ENCODE measurements around the gene PRAMEF9. TPM values are rescaled to one million over a fixed set of nuclear protein-coding genes. Genes with fewer than 3 reads are reported as not detected.
"Not testable (repeated sequence)": the region's sequence is repeated elsewhere in the genome, so short reads cannot be mapped to it uniquely, and the experiment has no call there.

The PRAMEF9 gene
- total and polyA plus RNA-seq, 3 experiments from 2014 or later: not detected

DNA sequence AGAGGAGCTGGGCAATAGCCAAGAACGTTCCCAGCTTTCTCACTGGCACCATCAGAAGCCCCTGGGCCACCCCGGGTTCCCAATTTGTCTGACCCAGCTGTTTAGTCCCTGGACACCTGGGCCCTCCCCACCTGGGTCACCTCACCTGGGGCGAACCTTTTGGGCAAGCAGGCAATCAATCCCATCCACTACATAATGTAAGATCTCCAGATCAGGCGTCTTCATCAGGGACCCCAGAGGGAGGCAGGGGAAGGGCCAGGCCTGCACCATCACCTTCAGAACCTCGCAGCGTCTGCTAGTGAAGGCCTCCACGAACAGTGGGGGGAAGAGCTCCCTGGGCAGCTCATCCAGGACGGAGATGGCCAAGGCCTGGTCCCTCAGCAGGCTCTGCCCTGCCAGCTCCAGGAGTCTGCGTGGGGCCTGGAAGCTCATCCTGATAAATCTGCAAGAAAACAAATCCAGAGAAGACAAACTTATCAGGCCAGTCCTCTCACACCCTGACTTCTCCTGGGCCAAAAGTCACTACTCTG, 54.1 kb downstream of the PRAMEF9 start, which contains the start of gene PRAMEF18:
TSS of gene PRAMEF18 (minus strand) at position 480 of the 530 bp plus-strand sequence. CDS start at position 432, 48 bp downstream.
- CTCF ChIA-PET: not testable (repeated sequence)

DNA sequence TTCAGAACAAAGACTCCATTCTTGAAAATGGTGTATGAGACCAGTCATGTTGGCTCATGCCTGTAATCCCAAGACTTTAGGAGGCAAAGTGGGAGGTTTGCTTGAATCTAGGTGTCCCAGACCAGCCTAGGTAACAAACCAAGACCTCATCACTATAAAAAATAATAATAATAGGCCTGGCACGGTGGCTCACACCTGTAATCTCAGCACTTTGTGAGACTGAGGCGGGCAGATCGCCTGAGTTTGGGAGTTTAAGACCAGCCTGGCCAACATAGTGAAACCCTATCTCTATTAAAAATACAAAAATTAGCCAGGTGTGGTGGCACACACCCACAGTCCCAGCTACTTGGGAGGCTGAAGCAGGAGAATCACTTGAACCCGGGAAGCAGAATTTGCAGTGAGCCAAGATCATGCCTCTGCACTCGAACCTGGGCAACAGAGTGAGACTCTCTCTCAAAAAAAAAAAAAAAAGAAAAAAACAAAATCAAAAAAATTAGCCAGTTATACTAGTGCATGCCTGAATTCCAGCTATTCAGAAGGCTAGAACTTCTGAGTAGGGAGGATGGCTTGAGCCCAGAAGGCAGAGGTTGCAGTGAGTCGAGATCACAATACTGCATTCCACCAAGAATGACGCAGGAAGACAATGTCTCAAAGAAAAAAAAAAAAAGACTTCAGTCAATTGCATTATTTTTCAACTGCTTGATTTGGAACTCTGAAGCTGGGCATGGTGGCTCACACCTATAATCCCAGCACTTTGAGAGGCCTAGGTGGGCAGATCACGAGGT, 55.8 kb downstream of the PRAMEF9 start:
- H3K27me3 ChIP-seq (ENCODE audit: insufficient read depth, low read length, poor library complexity, severe bottlenecking); H3K4me1 Mint-ChIP-seq; H3K36me3 ChIP-seq (ENCODE audit: insufficient read depth, low read length); H3K27ac ChIP-seq (ENCODE audit: low read depth, low read length); POLR2A ChIA-PET; H3K27ac Mint-ChIP-seq; H3K4me3 Mint-ChIP-seq; H3K36me3 Mint-ChIP-seq; H3K9me3 ChIP-seq (ENCODE audit: low read length); H3K4me3 ChIP-seq (ENCODE audit: low read length); DNase-seq; H3K9me3 Mint-ChIP-seq; CTCF ChIA-PET; H3K4me1 ChIP-seq (ENCODE audit: insufficient read depth, low read length): not testable (repeated sequence)
- peaks cover 14 to 23% of the 10 kb centered on the region in 2 donors for H3K27me3 Mint-ChIP-seq

More for the DNA sequence above, 54.1 kb downstream of the PRAMEF9 start, which contains the start of gene PRAMEF18:
- H3K4me1 ChIP-seq (ENCODE audit: insufficient read depth, low read length); H3K36me3 ChIP-seq (ENCODE audit: insufficient read depth, low read length); H3K4me3 Mint-ChIP-seq; H3K4me1 Mint-ChIP-seq; DNase-seq; H3K27ac ChIP-seq (ENCODE audit: low read depth, low read length); H3K27ac Mint-ChIP-seq; H3K4me3 ChIP-seq (ENCODE audit: low read length); H3K27me3 ChIP-seq (ENCODE audit: insufficient read depth, low read length, poor library complexity, severe bottlenecking); POLR2A ChIA-PET; H3K9me3 Mint-ChIP-seq; H3K36me3 Mint-ChIP-seq; H3K9me3 ChIP-seq (ENCODE audit: low read length): not testable (repeated sequence)
- H3K27me3 Mint-ChIP-seq: peaks cover 12 to 17% of the 10 kb centered on the region in 2 donors

DNA sequence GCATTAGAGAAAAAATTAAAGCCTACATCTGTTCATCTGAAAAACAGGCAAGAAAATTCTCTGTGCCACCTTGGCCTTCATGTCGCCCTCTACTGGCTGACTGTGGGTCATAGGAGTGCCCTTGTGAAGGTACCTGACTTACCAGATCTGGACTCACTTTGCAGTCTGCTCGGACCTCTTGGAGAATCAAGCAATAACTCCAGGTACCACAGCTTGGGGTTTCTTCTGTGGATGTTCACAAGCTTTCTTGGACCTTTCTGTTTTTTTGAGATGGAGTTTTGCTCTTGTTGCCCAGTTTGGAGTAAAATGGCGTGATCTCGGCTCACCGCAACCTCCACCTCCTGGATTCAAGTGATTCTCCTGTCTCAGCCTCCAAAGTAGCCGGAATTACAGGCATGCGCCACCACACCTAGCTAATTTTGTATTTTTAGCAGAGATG, 56.7 kb downstream of the PRAMEF9 start:
- POLR2A ChIA-PET: no interaction called here

More for the DNA sequence above, 56.7 kb downstream of the PRAMEF9 start:
- H3K4me3 ChIP-seq (ENCODE audit: low read length): no peak overlapping the region
- H3K9me3 ChIP-seq (ENCODE audit: low read length): no peaks in the 10 kb centered on the region
- Mint-ChIP-seq H3K27me3 (peaks cover 14 to 23% of the 10 kb centered on the region in 2 donors), H3K4me1 (no peaks in the 10 kb centered on the region), H3K27ac (no peak overlapping the region), H3K4me3 (no peak overlapping the region), H3K9me3 (peaks cover 0 to 2% (median 0%) of the 10 kb centered on the region in 5 donors), H3K36me3 (peaks cover 0 to 1% (median 0%) of the 10 kb centered on the region in 3 donors)
- no peaks in the 10 kb centered on the region for H3K27me3 ChIP-seq (ENCODE audit: insufficient read depth, low read length, poor library complexity, severe bottlenecking)
- H3K36me3 ChIP-seq (ENCODE audit: insufficient read depth, low read length): no peaks in the 10 kb centered on the region
- CTCF ChIA-PET: no interaction called here
- peak in 1 of 5 donors; percentile 17 for DNase-seq
- no peak overlapping the region for H3K27ac ChIP-seq (ENCODE audit: low read depth, low read length)
- H3K4me1 ChIP-seq (ENCODE audit: insufficient read depth, low read length): no peaks in the 10 kb centered on the region

Other genes with a start within 250 kb of the PRAMEF9 start
- gene PRAMEF6, start 224.3 kb upstream of the PRAMEF9 start, total RNA-seq: not detected
- gene PRAMEF6, start 224.3 kb upstream of the PRAMEF9 start, polyA plus RNA-seq: not detected
- gene PRAMEF27, start 115.3 kb upstream of the PRAMEF9 start, total RNA-seq: not detected
- gene PRAMEF27, start 115.3 kb upstream of the PRAMEF9 start, polyA plus RNA-seq: not detected
- not detected for gene HNRNPCL3, start 111.1 kb upstream of the PRAMEF9 start, total RNA-seq
- not detected for gene HNRNPCL3, start 111.1 kb upstream of the PRAMEF9 start, polyA plus RNA-seq
- not detected for gene PRAMEF25, start 101.1 kb upstream of the PRAMEF9 start, total RNA-seq
- not detected for gene PRAMEF25, start 101.1 kb upstream of the PRAMEF9 start, polyA plus RNA-seq
- gene HNRNPCL2, start 55.0 kb upstream of the PRAMEF9 start, total RNA-seq: not detected
- not detected for gene HNRNPCL2, start 55.0 kb upstream of the PRAMEF9 start, polyA plus RNA-seq
- gene PRAMEF26, start 15.8 kb upstream of the PRAMEF9 start, total RNA-seq: not detected
- gene PRAMEF26, start 15.8 kb upstream of the PRAMEF9 start, polyA plus RNA-seq: not detected
- not detected for gene HNRNPCL4, start 6.2 kb upstream of the PRAMEF9 start, total RNA-seq
- not detected for gene HNRNPCL4, start 6.2 kb upstream of the PRAMEF9 start, polyA plus RNA-seq
- not detected for gene PRAMEF13, start 29.6 kb downstream of the PRAMEF9 start, total RNA-seq
- gene PRAMEF13, start 29.6 kb downstream of the PRAMEF9 start, polyA plus RNA-seq: not detected
- gene PRAMEF18, start 54.3 kb downstream of the PRAMEF9 start, total RNA-seq: not detected
- not detected for gene PRAMEF18, start 54.3 kb downstream of the PRAMEF9 start, polyA plus RNA-seq
- gene PRAMEF5, start 82.3 kb downstream of the PRAMEF9 start, total RNA-seq: not detected
- gene PRAMEF5, start 82.3 kb downstream of the PRAMEF9 start, polyA plus RNA-seq: not detected
- gene PRAMEF8, start 113.3 kb downstream of the PRAMEF9 start, total RNA-seq: not detected
- not detected for gene PRAMEF8, start 113.3 kb downstream of the PRAMEF9 start, polyA plus RNA-seq
- gene PRAMEF33, start 131.7 kb downstream of the PRAMEF9 start, total RNA-seq: not detected
- not detected for gene PRAMEF33, start 131.7 kb downstream of the PRAMEF9 start, polyA plus RNA-seq
- gene PRAMEF15, start 143.7 kb downstream of the PRAMEF9 start, total RNA-seq: not detected
- not detected for gene PRAMEF15, start 143.7 kb downstream of the PRAMEF9 start, polyA plus RNA-seq
- gene PRAMEF14, start 175.3 kb downstream of the PRAMEF9 start, total RNA-seq: not detected
- not detected for gene PRAMEF14, start 175.3 kb downstream of the PRAMEF9 start, polyA plus RNA-seq
- gene PRAMEF19, start 200.1 kb downstream of the PRAMEF9 start, total RNA-seq: not detected
- gene PRAMEF19, start 200.1 kb downstream of the PRAMEF9 start, polyA plus RNA-seq: not detected
- not detected for gene PRAMEF17, start 217.8 kb downstream of the PRAMEF9 start, total RNA-seq
- gene PRAMEF17, start 217.8 kb downstream of the PRAMEF9 start, polyA plus RNA-seq: not detected
- gene PRAMEF20, start 238.6 kb downstream of the PRAMEF9 start, total RNA-seq: not detected
- gene PRAMEF20, start 238.6 kb downstream of the PRAMEF9 start, polyA plus RNA-seq: not detected

Measured in CD8-positive, alpha-beta memory T cell (primary cell).